ENCODE data around the gene EFHC2.

The EFHC2 gene

GRCh38 chrX:44147130-44147529 lies 196.3 kb downstream of the EFHC2 start:
- DNase-seq (ENCODE audit: low read depth in 2 of 2) = no peak

- no peak for DNase-seq (ENCODE audit: low read depth in 2 of 2)
These were observed 199.1 kb downstream of the EFHC2 start for GRCh38 chrX:44144177-44144945.

GRCh38 chrX:44143061-44143602 lies 200.3 kb downstream of the EFHC2 start:
- DNase-seq (ENCODE audit: low read depth in 2 of 2) = no peak

- DNase-seq (ENCODE audit: low read depth in 2 of 2) = no peak
These were observed 213.3 kb downstream of the EFHC2 start for GRCh38 chrX:44130189-44130588.

- DNase-seq (ENCODE audit: low read depth in 2 of 2) = no peak
These were observed 230.1 kb downstream of the EFHC2 start for GRCh38 chrX:44113337-44113736.

GRCh38 chrX:44106864-44107263 lies 236.6 kb downstream of the EFHC2 start:
- DNase-seq (ENCODE audit: low read depth in 2 of 2) = no peak

GRCh38 chrX:44105228-44105913 lies 238.1 kb downstream of the EFHC2 start:
- no peak for DNase-seq (ENCODE audit: low read depth in 2 of 2)

- DNase-seq (ENCODE audit: low read depth in 2 of 2) = no peak
These were observed 238.8 kb downstream of the EFHC2 start for GRCh38 chrX:44104699-44105098.

GRCh38 chrX:44101281-44101680 lies 242.2 kb downstream of the EFHC2 start:
- no peak for DNase-seq (ENCODE audit: low read depth in 2 of 2)

- no peak for DNase-seq (ENCODE audit: low read depth in 2 of 2)
These were observed 244.1 kb downstream of the EFHC2 start for GRCh38 chrX:44099366-44099765.
